Stimulated activated CD8-positive, alpha-beta memory T cell treated with anti-CD3 and anti-CD28 coated beads, Interleukin-15, amount 100 ng/mL, for 48 hours (primary cell): ENCODE results near the gene MTHFSD.
A peak's percentile ranks its signal among the peaks of the same experiment; 100 is the strongest.

ENCODE experiments used
- DNase-seq, 2 donors: peaks; one replicate each; pipeline ENCODE4 v3.0.0-alpha.2; 2020; ENCODE audit warnings: low read depth in 2 of 2

The MTHFSD gene

GRCh38 chr16:86570558-86571529 lies 15.8 kb upstream of the MTHFSD start:
- no peak for DNase-seq

- no peak for DNase-seq
Measured at GRCh38 chr16:86569701-86570447, 14.8 kb upstream of the MTHFSD start.

- DNase-seq, result no peak
Measured at GRCh38 chr16:86568677-86569623, 13.9 kb upstream of the MTHFSD start.

GRCh38 chr16:86567701-86568581 lies 12.9 kb upstream of the MTHFSD start:
- DNase-seq, result no peak

- DNase-seq, result no peak
Measured at GRCh38 chr16:86566966-86567700, 12.1 kb upstream of the MTHFSD start.

- peak in 1 of 2 donors; percentile 32 for DNase-seq
Measured at GRCh38 chr16:86566601-86566965, 11.5 kb upstream of the MTHFSD start, which contains the start of gene FOXC2. FOXC2 (plus strand) TSS chr16:86566829; CDS start chr16:86567336, 507 bp downstream.

GRCh38 chr16:86565644-86566511 lies 10.8 kb upstream of the MTHFSD start:
- DNase-seq, result no peak

GRCh38 chr16:86565181-86565631 lies 10.2 kb upstream of the MTHFSD start:
- no peak for DNase-seq

GRCh38 chr16:86563469-86564345 lies 8.7 kb upstream of the MTHFSD start:
- DNase-seq, result peak; percentile 72

GRCh38 chr16:86562356-86562755 lies 7.3 kb upstream of the MTHFSD start:
- DNase-seq, result no peak

- no peak for DNase-seq
Measured at GRCh38 chr16:86559802-86560305, 4.8 kb upstream of the MTHFSD start.

- no peak for DNase-seq
Measured at GRCh38 chr16:86558355-86559193, 3.5 kb upstream of the MTHFSD start.

- no peak for DNase-seq
Measured at GRCh38 chr16:86557587-86557986, 2.6 kb upstream of the MTHFSD start.

- DNase-seq, result no peak
Measured at GRCh38 chr16:86556576-86556975, 1.5 kb upstream of the MTHFSD start.

- DNase-seq, result no peak
Measured at GRCh38 chr16:86555704-86556075, 655 bp upstream of the MTHFSD start.

GRCh38 chr16:86554599-86554916 lies 477 bp downstream of the MTHFSD start:
- no peak for DNase-seq

GRCh38 chr16:86553356-86553755 lies 1.7 kb downstream of the MTHFSD start:
- no peak for DNase-seq
